ENCODE data around the gene IFI27L1.

Gene IFI27L1

DNA sequence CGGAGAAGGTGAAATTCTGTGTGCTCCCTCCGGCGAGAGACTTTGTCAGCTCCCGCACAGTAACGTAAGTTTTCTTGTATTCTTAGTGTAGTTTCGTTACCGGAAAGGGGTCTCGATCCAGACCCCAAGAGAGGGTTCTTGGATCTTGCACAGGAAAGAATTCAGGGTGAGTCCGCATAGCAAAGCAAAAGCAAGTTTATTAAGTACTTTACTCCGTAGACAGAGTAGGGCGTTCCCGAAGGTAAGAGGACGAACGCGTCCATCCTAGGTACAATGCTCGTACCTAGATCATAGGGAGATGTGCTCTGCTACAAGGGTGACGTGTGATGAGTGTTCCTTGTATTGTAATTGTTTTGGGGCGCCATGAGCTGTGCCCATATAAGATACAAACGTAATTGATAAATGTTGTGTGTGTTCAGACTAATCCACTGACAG, 293 bp downstream of the IFI27L1 start:
- no peak for DNase-seq

GRCh38 chr14:94087891-94088290, 6.8 kb downstream of the IFI27L1 start:
- no peak for DNase-seq

DNA sequence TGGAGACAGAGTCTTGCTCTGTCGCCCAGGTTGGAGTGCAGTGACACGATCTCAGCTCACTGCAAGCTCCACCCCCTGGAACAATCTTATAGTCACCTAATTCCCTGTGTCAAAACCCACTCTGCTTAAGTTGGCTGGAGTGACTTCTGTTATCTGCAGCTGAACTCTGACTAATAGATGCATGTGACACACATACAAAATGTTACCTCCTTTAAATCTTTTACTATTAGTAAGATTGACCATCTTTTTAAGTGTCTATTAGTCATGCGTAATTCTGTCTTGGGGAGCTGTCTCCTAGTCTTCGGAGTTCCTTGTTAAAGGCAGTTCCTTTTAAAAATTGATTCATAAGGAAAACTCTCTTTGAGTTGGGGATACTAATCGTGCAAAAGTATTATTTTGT, 7.4 kb downstream of the IFI27L1 start:
- DNase-seq: no peak

DNA sequence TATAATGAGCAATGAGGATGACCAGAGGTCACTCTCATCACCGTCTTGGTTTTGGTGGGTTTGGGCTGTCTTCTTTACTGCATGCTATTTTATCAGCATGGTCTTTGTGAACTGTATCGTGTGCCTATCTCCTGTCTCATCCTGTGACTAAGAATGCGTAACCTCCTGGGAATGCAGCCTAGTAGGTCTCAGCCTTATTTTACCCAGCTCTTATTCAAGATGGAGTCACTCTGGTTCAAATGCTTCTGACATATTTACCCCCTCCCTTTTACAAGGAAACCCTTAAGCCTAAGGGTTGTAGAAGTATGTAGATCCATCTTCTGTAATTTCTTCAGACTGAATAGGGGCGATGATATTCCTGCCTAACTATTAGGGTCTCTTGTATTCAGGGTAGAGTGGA, 8.4 kb downstream of the IFI27L1 start:
- DNase-seq: no peak

GRCh38 chr14:94093418-94093817, 12.3 kb downstream of the IFI27L1 start:
- no peak for DNase-seq

- no peak for DNase-seq
Observed at GRCh38 chr14:94097091-94097490, 16.0 kb downstream of the IFI27L1 start.

DNA sequence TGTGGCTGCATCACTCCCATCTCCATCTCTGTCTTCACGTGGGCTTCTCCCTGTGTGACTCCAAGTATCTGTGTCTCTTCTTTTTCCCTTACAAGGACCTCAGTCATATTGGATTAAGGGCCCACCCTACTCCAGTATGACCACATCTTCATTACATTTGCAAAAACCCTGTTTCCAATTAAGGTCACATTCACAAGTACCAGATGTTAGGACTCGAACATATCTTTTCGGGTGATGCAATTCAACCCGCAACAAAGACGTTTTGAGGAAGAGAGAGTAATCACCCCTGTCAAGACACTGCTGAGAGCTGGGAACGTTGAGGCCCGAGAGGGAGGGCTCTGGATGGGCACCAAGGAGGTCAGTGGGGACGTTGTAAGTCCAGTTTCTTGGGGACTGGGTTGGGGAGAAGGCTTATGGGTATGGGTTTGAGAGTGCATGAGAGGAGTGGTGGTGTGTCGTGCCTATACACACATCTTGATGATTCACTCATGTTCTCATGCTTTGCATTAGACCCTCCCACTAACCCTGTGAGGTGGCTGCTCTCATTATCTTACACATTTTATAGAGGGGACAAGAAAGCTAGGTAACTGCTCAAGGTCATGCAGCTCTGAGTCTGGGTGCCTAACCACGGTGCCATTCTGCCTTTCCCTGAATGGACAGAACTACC, 17.3 kb downstream of the IFI27L1 start:
- DNase-seq: no peak

DNA sequence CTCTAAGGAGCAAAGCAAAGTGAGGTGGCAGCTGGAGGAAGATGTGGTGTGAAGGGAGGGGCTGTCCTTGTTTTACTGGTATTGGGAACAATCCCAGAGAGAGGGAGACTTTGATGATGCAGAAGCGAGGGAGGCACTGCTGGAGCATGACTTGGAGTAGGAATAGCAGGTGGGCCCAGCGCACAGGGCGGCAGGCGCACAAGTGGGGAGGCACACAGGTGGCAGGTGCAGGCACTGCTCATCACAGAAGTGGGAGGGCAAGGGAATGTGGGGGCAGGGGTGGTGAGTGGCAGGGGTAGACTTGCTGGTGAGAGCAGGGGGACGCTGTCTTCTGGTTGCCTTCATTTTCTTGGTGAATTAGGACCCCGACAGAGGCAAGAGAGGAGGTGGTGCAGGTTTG, 17.9 kb downstream of the IFI27L1 start:
- no peak for DNase-seq

DNA sequence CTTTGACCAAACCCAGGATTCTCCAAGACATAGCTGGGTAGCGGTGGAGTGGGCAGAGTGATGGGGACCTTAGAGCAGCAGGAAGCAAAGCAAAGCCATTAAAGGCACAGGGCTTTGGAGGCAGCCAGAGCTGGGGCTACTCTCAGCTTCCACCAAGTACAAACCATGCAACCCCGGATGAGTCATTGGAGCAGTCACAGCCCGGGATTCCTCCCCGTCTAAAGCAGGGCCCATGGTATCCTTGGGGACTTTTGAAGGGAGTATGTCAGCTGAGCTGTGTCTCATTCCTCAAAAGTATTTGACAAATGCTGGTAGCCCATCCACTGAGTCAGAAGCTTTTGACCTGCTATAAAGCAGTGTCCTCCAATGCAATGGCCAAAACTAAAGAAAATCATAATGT, 19.7 kb downstream of the IFI27L1 start:
- DNase-seq: no peak

- no peak for DNase-seq
Observed at GRCh38 chr14:94101748-94102147, 20.6 kb downstream of the IFI27L1 start.

DNA sequence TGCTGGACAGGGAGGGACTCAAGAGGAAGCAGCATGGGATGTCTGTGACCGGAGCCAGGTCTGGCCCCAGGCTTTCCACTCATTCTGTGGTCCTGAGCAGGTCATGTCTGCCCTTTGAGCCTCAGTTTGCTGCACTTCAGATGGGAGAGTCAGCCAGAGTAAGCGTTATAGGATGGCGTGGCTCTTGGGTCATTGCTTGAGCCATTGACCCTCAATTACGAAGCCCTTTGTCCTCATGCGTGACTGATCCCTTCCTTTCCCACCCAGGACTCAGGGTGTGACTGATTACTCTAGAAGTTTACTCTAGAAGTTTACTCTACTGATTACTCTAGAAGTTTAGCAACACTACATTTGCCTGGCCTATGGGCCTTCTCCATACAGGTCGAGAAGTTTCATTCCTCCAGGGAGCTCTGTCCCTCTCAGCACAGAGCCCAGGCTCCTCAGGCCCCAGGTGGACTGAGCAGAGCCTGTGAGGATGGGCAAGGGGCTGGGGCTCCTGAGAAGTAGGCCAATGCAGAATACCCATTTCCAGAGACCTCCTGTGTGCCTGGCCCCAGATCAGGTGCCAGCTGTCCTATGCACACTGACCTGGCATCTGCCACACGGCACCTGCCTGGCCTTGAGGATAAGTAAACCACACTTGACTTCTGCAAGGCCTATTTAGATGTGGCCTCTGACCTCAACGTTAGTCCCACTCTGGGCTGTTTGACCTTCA, 21.8 kb downstream of the IFI27L1 start:
- no peak for DNase-seq

DNA sequence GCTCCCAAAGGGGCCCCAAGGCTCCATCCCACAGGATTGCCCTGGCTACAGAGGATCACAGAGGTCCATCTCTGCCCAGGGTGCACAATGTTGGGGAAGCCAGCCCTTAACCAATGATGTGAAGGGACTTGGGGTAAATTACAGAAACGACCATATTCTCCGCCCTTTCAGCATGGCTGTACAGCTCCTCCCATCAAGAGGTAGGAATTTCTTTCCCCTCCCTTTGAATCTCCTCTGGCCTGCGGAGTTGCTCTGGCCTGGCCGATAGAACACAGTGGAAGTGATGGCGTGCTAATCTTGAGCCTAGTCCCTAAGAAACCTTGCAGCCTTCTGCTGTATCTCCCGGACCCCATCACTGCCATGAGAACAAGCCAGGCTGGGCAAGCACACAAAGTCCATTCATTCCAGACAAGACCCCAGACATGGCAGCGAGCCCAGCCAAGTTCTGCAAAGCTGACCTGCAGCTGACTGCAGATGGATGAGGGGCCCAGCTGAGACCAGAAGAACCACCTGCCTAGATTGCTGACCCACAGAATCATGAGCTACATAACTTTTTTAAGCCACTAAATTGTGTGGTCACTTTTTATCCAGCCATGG, 22.5 kb downstream of the IFI27L1 start:
- DNase-seq: no peak

GRCh38 chr14:94104731-94105130, 23.6 kb downstream of the IFI27L1 start:
- no peak for DNase-seq

DNA sequence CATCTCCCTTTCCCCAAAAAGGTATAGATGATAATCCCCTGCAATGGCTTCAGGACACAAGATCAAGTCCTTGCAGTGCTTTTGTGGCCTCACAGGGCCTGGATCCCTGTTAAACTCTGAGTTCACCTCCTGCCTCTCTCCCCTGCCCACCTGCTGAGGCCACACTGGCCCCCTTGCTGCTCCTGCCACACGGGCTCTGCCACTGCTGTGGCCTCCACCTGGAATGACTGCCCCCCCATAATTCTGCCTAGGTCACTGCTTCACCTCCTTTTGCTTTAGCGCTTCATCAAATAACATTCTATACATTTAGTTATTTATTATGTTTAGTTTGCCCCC, 28.8 kb downstream of the IFI27L1 start:
- peak; percentile 24 for DNase-seq

- peak; percentile 90 for DNase-seq
Observed at GRCh38 chr14:94110552-94111181, 29.6 kb downstream of the IFI27L1 start, which contains the start of gene IFI27. Gene IFI27 (plus strand): TSS chr14:94110736.

- DNase-seq: peak; percentile 60
Observed at GRCh38 chr14:94111276-94112095, 30.4 kb downstream of the IFI27L1 start.

DNA sequence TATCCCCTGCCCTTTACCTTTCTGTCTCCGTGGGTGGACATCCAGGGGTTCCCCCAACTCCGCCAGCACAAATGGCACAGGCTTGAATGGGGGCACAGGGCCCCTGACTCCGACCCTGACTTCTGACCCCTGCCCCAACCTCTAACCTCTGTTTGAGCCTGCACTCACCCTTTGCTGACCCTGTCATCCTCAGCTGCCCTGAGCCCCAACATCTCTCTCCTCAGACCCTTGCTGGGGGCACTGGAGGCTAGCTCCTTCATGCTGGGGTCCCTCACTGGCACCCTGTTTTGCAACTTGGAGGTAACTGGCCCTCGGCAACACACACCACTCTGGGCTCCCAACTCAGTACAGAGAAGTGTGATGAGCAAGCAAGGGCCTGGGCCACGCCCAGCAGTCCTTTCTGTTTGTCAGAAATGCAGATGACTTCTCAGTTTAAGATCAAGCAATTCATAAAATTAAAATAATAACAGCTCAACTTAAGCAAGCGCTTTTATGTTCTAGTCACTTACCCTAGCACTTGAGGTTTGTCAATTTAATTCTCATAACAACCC, 31.5 kb downstream of the IFI27L1 start:
- DNase-seq: no peak

DNA sequence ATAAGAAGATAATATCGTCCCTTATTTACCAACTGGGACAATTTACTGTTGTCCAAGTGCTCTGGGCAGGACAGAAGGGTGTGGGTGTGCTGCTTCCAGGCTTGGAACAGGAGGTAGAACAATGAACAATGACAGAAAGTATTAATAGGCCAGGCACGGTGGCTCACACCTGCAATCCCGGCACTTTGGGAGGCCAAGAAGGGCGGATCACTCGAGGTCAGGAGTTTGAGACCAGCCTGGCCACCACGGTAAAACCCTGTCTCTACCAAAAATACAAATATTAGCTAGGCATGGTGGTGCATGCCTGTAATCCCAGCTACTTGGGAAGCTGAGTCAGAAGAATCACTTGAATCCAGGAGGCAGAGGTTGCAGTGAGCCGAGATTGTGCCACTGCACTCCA, 32.0 kb downstream of the IFI27L1 start:
- no peak for DNase-seq

DNA sequence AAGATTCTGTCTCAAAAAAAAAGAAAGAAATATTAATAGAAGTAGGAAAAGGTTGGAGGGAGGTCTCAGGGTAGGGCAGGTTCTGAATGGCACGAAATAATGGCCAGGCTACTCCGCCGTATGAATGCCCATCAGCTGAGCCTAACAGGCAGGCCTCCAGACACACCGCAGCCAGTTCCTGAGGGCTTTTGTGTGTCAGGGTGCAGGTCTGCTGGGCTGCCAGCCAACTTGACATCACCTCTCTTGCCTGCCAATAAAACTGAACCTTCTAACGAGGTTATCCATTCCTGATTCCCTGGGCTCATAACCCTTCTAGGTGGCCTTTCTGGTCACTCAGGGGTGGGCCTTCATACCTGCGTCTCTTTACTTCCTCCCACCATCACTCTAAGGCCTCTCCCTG, 32.4 kb downstream of the IFI27L1 start:
- DNase-seq: no peak

DNA sequence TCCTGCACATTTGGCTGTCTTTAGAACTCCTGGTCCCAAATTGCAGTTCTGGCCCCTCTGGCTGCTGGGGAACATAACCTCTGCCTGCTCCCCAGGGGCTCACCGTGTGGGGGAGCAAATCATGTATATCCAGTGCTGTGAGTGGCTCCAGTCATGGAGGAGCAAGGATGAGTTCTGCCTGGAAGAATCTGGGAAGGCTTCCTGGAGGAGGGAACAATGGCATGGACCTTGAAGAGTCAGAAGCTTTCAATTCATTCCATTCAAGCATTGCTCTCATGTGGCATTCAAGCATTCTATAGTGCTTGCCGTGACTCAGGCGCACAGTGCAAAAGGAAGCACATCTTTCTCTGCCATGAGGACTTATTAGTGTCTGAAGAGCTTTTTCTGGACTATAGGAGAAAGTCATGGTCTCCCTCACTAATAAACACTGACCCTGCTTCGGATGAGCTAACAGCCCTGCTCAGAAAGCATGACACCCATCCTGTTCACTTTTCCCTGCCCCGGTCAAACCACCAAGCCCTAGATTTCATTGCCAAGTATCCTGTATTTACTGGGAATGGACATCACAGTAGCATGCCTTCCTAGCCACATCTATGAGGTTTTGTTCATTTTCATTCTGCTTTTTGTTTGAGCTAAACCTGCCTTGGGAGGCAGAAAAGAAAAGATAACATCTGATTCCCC, 32.9 kb downstream of the IFI27L1 start:
- DNase-seq: no peak

- DNase-seq: no peak
Observed at GRCh38 chr14:94114589-94115057, 33.5 kb downstream of the IFI27L1 start.

GRCh38 chr14:94115058-94115591, 34.0 kb downstream of the IFI27L1 start:
- DNase-seq: peak; percentile 3

Data from OCI-M1 (cell line).